ENCODE data around the gene MAS1L. TPM values are rescaled to one million over a fixed set of nuclear protein-coding genes. Genes with fewer than 3 reads are reported as not detected.

The MAS1L gene
- total RNA-seq, 1 experiment from 2014 or later: not detected

DNA sequence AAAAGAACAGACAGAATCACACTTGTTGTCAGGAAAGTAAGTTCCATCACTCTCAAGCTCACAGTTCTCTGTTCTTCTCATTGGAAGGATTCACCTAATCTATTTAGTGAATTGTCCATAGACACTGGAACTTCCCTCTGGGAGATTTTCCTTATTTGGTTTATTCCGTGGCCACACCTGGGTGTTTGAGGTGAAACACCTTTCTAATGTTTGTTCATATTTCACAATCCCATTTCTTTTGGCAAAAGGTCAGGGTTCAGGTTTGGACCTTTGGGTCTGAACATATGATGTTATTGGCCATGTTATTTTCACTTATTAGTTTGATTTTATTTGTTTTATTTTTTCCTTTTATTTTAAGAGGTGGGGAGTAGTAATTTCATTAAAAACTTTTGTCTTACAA is 4.0 kb downstream of the MAS1L start:
- ChIA-PET RAD21 (ENCODE audit: low non-redundant PET in 1 of 2, low total read pairs in 2 of 2, uncharacterized antibody in 2 of 2, unreplicated experiment in 2 of 2) (no interaction called here), CTCF (no interaction called here), POLR2A (no interaction called here)
- no peaks in the 10 kb centered on the region for H3K9me3 ChIP-seq (ENCODE audit: control insufficient read depth in 1 of 2, insufficient read depth in 1 of 2, low read depth in 1 of 2, low read length in 2 of 2)
- no peaks in the 10 kb centered on the region for H4K20me1 ChIP-seq (ENCODE audit: insufficient read depth)
- H3K79me2 ChIP-seq (ENCODE audit: insufficient read depth, low read length): no peaks in the 10 kb centered on the region
- no peaks in the 10 kb centered on the region for H3K27me3 ChIP-seq (ENCODE audit: insufficient read depth, low read length)
- no peak overlapping the region for H3K27ac ChIP-seq (ENCODE audit: low read depth, low read length)
- H2AFZ ChIP-seq (ENCODE audit: low read depth, low read length, poor library complexity, severe bottlenecking): no peak overlapping the region
- ATAC-seq (no peak), DNase-seq (ENCODE audit: low read depth, low spot score) (no peak)
- intact Hi-C loops (cut with micrococcal nuclease): no loop called here
- no peak overlapping the region for H3K4me2 ChIP-seq (ENCODE audit: low read length)
- H3K9me2 ChIP-seq (ENCODE audit: insufficient read depth): no peaks in the 10 kb centered on the region
- no TSS peak for BruUV-seq (replicated peaks)
- TF ChIP-seq ZNF274 (IDR thresholded peaks at IDR 0.05; ENCODE audit: low read depth, low read length) (no peak), ZFX (IDR thresholded peaks at IDR 0.05) (no peak), FOSL1 (IDR thresholded peaks at IDR 0.05; ENCODE audit: low read depth) (no peak), SP1 (IDR thresholded peaks at IDR 0.05; ENCODE audit: low read depth) (no peak), JUND (IDR thresholded peaks at IDR 0.05) (no peak)
- TF ChIP-seq, protein P1, sequence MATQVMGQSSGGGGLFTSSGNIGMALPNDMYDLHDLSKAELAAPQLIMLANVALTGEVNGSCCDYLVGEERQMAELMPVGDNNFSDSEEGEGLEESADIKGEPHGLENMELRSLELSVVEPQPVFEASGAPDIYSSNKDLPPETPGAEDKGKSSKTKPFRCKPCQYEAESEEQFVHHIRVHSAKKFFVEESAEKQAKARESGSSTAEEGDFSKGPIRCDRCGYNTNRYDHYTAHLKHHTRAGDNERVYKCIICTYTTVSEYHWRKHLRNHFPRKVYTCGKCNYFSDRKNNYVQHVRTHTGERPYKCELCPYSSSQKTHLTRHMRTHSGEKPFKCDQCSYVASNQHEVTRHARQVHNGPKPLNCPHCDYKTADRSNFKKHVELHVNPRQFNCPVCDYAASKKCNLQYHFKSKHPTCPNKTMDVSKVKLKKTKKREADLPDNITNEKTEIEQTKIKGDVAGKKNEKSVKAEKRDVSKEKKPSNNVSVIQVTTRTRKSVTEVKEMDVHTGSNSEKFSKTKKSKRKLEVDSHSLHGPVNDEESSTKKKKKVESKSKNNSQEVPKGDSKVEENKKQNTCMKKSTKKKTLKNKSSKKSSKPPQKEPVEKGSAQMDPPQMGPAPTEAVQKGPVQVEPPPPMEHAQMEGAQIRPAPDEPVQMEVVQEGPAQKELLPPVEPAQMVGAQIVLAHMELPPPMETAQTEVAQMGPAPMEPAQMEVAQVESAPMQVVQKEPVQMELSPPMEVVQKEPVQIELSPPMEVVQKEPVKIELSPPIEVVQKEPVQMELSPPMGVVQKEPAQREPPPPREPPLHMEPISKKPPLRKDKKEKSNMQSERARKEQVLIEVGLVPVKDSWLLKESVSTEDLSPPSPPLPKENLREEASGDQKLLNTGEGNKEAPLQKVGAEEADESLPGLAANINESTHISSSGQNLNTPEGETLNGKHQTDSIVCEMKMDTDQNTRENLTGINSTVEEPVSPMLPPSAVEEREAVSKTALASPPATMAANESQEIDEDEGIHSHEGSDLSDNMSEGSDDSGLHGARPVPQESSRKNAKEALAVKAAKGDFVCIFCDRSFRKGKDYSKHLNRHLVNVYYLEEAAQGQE (IDR thresholded peaks at IDR 0.05; ENCODE audit: low read depth): no peak
- H3K4me3 ChIP-seq (replicated peaks in 1 of 2; ENCODE audit: low read depth in 1 of 2, low read length in 2 of 2): no peak overlapping the region
- no peaks in the 10 kb centered on the region for H3K4me1 ChIP-seq (ENCODE audit: control insufficient read depth in 1 of 2, insufficient read depth in 2 of 2, low read length in 2 of 2)
- H3K36me3 ChIP-seq (ENCODE audit: control insufficient read depth in 1 of 2, insufficient read depth in 2 of 2, low read length in 2 of 2): no peaks in the 10 kb centered on the region
- no peak overlapping the region for H3K9ac ChIP-seq (ENCODE audit: low read length)

DNA sequence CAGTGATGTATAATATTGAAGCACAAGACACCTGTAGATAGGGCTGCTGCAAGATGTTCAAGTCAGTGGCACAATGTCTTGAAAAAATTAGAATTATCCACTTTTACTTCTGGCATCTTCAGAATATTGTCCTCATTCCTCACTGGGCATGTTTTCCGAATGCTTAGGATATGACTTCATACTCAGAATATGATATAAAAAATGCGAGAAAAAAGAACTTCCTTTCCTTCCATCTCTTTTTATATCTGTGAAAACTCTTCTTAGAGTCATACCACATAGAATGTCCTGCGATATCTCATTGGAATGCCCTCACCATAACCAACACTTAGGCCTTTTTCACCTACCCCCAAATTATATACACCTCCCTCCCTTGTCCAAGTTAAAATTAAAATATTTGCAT is 4.6 kb downstream of the MAS1L start:
- Histone ChIP-seq H3K9ac (ENCODE audit: low read length) (no peak overlapping the region), H3K9me2 (ENCODE audit: insufficient read depth) (no peaks in the 10 kb centered on the region), H2AFZ (ENCODE audit: low read depth, low read length, poor library complexity, severe bottlenecking) (no peak overlapping the region), H3K27ac (ENCODE audit: low read depth, low read length) (no peak overlapping the region), H3K36me3 (ENCODE audit: control insufficient read depth in 1 of 2, insufficient read depth in 2 of 2, low read length in 2 of 2) (no peaks in the 10 kb centered on the region), H3K9me3 (ENCODE audit: control insufficient read depth in 1 of 2, insufficient read depth in 1 of 2, low read depth in 1 of 2, low read length in 2 of 2) (no peaks in the 10 kb centered on the region), H3K4me2 (ENCODE audit: low read length) (no peak overlapping the region), H3K4me3 (replicated peaks in 1 of 2; ENCODE audit: low read depth in 1 of 2, low read length in 2 of 2) (no peak overlapping the region), H3K79me2 (ENCODE audit: insufficient read depth, low read length) (no peaks in the 10 kb centered on the region), H3K4me1 (ENCODE audit: control insufficient read depth in 1 of 2, insufficient read depth in 2 of 2, low read length in 2 of 2) (no peaks in the 10 kb centered on the region), H3K27me3 (ENCODE audit: insufficient read depth, low read length) (no peaks in the 10 kb centered on the region), H4K20me1 (ENCODE audit: insufficient read depth) (no peaks in the 10 kb centered on the region)
- POLR2A ChIA-PET: no interaction called here
- RAD21 ChIA-PET (ENCODE audit: low non-redundant PET in 1 of 2, low total read pairs in 2 of 2, uncharacterized antibody in 2 of 2, unreplicated experiment in 2 of 2): no interaction called here
- CTCF ChIA-PET: no interaction called here
- intact Hi-C loops (cut with micrococcal nuclease): no loop called here
- BruUV-seq (replicated peaks): no TSS peak
- DNase-seq (ENCODE audit: low read depth, low spot score): no peak
- no peak for ATAC-seq
- TF ChIP-seq EZH2 (IDR thresholded peaks at IDR 0.05): no peak
- no peak for TF ChIP-seq SP1 (IDR thresholded peaks at IDR 0.05; ENCODE audit: low read depth)
- no peak for TF ChIP-seq POLR2A (IDR thresholded peaks at IDR 0.05; ENCODE audit: borderline replicate concordance, extremely low read depth, insufficient read depth, insufficient read length)
- no peak for TF ChIP-seq ELF1 (IDR thresholded peaks at IDR 0.05; ENCODE audit: borderline replicate concordance, low read depth)
- no peak for TF ChIP-seq TCF7L2 (IDR thresholded peaks at IDR 0.05; ENCODE audit: borderline replicate concordance, extremely low read depth, insufficient read depth, insufficient read length)
- TF ChIP-seq, protein P2, sequence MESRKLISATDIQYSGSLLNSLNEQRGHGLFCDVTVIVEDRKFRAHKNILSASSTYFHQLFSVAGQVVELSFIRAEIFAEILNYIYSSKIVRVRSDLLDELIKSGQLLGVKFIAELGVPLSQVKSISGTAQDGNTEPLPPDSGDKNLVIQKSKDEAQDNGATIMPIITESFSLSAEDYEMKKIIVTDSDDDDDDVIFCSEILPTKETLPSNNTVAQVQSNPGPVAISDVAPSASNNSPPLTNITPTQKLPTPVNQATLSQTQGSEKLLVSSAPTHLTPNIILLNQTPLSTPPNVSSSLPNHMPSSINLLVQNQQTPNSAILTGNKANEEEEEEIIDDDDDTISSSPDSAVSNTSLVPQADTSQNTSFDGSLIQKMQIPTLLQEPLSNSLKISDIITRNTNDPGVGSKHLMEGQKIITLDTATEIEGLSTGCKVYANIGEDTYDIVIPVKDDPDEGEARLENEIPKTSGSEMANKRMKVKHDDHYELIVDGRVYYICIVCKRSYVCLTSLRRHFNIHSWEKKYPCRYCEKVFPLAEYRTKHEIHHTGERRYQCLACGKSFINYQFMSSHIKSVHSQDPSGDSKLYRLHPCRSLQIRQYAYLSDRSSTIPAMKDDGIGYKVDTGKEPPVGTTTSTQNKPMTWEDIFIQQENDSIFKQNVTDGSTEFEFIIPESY (IDR thresholded peaks at IDR 0.05; ENCODE audit: extremely low read depth, insufficient replicate concordance, low read length): no peak
- TF ChIP-seq, protein P3, sequence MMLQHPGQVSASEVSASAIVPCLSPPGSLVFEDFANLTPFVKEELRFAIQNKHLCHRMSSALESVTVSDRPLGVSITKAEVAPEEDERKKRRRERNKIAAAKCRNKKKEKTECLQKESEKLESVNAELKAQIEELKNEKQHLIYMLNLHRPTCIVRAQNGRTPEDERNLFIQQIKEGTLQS (IDR thresholded peaks at IDR 0.05): no peak
- TF ChIP-seq FOSL1 (IDR thresholded peaks at IDR 0.05; ENCODE audit: low read depth): no peak
- TF ChIP-seq ZNF274 (IDR thresholded peaks at IDR 0.05; ENCODE audit: low read depth, low read length): no peak
- TF ChIP-seq SRF (IDR thresholded peaks at IDR 0.05; ENCODE audit: low read depth): no peak
- no peak for TF ChIP-seq ZFX (IDR thresholded peaks at IDR 0.05)
- TF ChIP-seq RAD21 (IDR thresholded peaks at IDR 0.05; ENCODE audit: low read depth): no peak
- no peak for TF ChIP-seq JUND (IDR thresholded peaks at IDR 0.05)
- TF ChIP-seq CBX3 (IDR thresholded peaks at IDR 0.05; ENCODE audit: low read depth): no peak

All from HCT116 (cell line).